Loucy (cell line): ENCODE data around the gene LPP.

Experiments used
- EZH2phosphoT487 ChIP-seq: fragments of 200-600 bp; IDR thresholded peaks from 2 replicates; pipeline ENCODE4 v1.6.1; 2018; ENCODE audit warnings: antibody characterized with exemption, mild to moderate bottlenecking, moderate library complexity, borderline replicate concordance
- TF ChIP-seq, protein P1 (sequence below): fragments of 200-600 bp; sonication (generic); conservative IDR thresholded peaks from 2 replicates; pipeline ENCODE4 v1.5.1; 2014; ENCODE audit warnings: mild to moderate bottlenecking, antibody characterized with exemption, low read length

GRCh38 chr3:188106454-188106853 is 47.5 kb upstream of the LPP start:
- TF ChIP-seq, protein P1, sequence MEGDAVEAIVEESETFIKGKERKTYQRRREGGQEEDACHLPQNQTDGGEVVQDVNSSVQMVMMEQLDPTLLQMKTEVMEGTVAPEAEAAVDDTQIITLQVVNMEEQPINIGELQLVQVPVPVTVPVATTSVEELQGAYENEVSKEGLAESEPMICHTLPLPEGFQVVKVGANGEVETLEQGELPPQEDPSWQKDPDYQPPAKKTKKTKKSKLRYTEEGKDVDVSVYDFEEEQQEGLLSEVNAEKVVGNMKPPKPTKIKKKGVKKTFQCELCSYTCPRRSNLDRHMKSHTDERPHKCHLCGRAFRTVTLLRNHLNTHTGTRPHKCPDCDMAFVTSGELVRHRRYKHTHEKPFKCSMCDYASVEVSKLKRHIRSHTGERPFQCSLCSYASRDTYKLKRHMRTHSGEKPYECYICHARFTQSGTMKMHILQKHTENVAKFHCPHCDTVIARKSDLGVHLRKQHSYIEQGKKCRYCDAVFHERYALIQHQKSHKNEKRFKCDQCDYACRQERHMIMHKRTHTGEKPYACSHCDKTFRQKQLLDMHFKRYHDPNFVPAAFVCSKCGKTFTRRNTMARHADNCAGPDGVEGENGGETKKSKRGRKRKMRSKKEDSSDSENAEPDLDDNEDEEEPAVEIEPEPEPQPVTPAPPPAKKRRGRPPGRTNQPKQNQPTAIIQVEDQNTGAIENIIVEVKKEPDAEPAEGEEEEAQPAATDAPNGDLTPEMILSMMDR: no peak
- TF ChIP-seq EZH2phosphoT487: no peak
